UCSD-AML1 (cell line): ENCODE data around the gene EXOSC5.
"Not testable (repeated sequence)": the region's sequence is repeated elsewhere in the genome, so short reads cannot be mapped to it uniquely, and the experiment has no call there.

Experiments
- DNase-seq: peaks from one replicate; lab custom pipeline; 2025; ENCODE audit not compliant: unreplicated experiment; lab: John Stamatoyannopoulos, UW

The EXOSC5 gene

GRCh38 chr19:41351339-41352245 is 45.6 kb downstream of the EXOSC5 start:
- DNase-seq, result peak; percentile 93

- DNase-seq, result peak; percentile 77
These were observed 46.3 kb downstream of the EXOSC5 start for GRCh38 chr19:41350735-41351338.

- not testable (repeated sequence) for DNase-seq
These were observed 50.2 kb downstream of the EXOSC5 start for GRCh38 chr19:41346916-41347315.

- no peak for DNase-seq
These were observed 53.0 kb downstream of the EXOSC5 start for GRCh38 chr19:41344162-41344561.

- peak; percentile 60 for DNase-seq
These were observed 55.3 kb downstream of the EXOSC5 start for GRCh38 chr19:41341669-41342490.

GRCh38 chr19:41339936-41340335 is 57.2 kb downstream of the EXOSC5 start:
- DNase-seq, result no peak
